ENCODE results near the gene RAP1A.

DNA sequence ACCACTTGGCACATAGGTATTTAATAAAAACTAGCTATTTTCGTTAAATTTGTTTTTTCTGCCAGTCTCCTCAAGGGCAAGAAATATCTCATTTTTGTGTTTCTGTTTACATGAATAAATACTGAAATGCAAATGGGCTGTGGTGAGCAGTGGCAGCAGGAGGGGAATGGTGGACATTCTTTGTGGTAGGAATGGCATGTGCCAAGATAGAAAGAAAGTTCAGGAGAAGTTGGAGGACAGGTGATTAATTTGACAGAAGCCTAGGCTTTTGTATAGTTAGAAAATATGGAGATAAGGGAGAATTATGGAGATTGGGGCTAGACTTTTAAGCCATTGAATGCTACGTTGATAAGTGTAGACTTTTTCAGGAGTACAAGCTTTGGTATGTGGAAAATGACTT, 8.6 kb downstream of the RAP1A start:
- TF ChIP-seq, protein P1, sequence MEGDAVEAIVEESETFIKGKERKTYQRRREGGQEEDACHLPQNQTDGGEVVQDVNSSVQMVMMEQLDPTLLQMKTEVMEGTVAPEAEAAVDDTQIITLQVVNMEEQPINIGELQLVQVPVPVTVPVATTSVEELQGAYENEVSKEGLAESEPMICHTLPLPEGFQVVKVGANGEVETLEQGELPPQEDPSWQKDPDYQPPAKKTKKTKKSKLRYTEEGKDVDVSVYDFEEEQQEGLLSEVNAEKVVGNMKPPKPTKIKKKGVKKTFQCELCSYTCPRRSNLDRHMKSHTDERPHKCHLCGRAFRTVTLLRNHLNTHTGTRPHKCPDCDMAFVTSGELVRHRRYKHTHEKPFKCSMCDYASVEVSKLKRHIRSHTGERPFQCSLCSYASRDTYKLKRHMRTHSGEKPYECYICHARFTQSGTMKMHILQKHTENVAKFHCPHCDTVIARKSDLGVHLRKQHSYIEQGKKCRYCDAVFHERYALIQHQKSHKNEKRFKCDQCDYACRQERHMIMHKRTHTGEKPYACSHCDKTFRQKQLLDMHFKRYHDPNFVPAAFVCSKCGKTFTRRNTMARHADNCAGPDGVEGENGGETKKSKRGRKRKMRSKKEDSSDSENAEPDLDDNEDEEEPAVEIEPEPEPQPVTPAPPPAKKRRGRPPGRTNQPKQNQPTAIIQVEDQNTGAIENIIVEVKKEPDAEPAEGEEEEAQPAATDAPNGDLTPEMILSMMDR (IDR thresholded peaks at IDR 0.05) = no peak
- no peak for TF ChIP-seq POLR2A (IDR thresholded peaks at IDR 0.05)
